Stimulated activated CD8-positive, alpha-beta memory T cell treated with anti-CD3 and anti-CD28 coated beads, Interleukin-15, amount 100 ng/mL, for 48 hours (primary cell): Measurements from ENCODE around the gene DMXL2.
A peak's percentile ranks its signal among the peaks of the same experiment; 100 is the strongest.
"Not testable (repeated sequence)": the region's sequence is repeated elsewhere in the genome, so short reads cannot be mapped to it uniquely, and the experiment has no call there.

ENCODE experiments used
- DNase-seq, 2 donors: peaks; one replicate each; pipeline ENCODE4 v3.0.0-alpha.2; 2020; ENCODE audit warnings: low read depth in 2 of 2

DMXL2 gene

GRCh38 chr15:51621936-51622603 lies 501 bp downstream of the DMXL2 start:
- peak; percentile 12 to 28 for DNase-seq

- DNase-seq = no peak
Observed at GRCh38 chr15:51621155-51621765, 1.3 kb downstream of the DMXL2 start.

GRCh38 chr15:51620641-51621040 lies 1.9 kb downstream of the DMXL2 start:
- no peak for DNase-seq

- no peak for DNase-seq
Observed at GRCh38 chr15:51620122-51620521, 2.4 kb downstream of the DMXL2 start.

- DNase-seq = no peak
Observed at GRCh38 chr15:51619331-51620035, 3.1 kb downstream of the DMXL2 start.

- DNase-seq = no peak
Observed at GRCh38 chr15:51617886-51618285, 4.7 kb downstream of the DMXL2 start.

- no peak for DNase-seq
Observed at GRCh38 chr15:51613951-51614350, 8.6 kb downstream of the DMXL2 start.

- not testable (repeated sequence) for DNase-seq
Observed at GRCh38 chr15:51612669-51613068, 9.9 kb downstream of the DMXL2 start.

- not testable (repeated sequence) for DNase-seq
Observed at GRCh38 chr15:51603462-51603948, 19.1 kb downstream of the DMXL2 start.

GRCh38 chr15:51603002-51603401 lies 19.6 kb downstream of the DMXL2 start:
- no peak for DNase-seq

GRCh38 chr15:51602484-51602883 lies 20.1 kb downstream of the DMXL2 start:
- no peak for DNase-seq

- no peak for DNase-seq
Observed at GRCh38 chr15:51601801-51602200, 20.8 kb downstream of the DMXL2 start.

- DNase-seq = no peak
Observed at GRCh38 chr15:51600114-51600513, 22.5 kb downstream of the DMXL2 start.

GRCh38 chr15:51589881-51590568 lies 32.5 kb downstream of the DMXL2 start:
- no peak for DNase-seq

- no peak for DNase-seq
Observed at GRCh38 chr15:51588966-51589365, 33.6 kb downstream of the DMXL2 start.

GRCh38 chr15:51585986-51586385 lies 36.6 kb downstream of the DMXL2 start:
- DNase-seq = no peak

GRCh38 chr15:51580982-51581381 lies 41.6 kb downstream of the DMXL2 start:
- no peak for DNase-seq

- DNase-seq = no peak
Observed at GRCh38 chr15:51580385-51580784, 42.2 kb downstream of the DMXL2 start.

GRCh38 chr15:51579012-51579411 lies 43.6 kb downstream of the DMXL2 start:
- no peak for DNase-seq

GRCh38 chr15:51577636-51578304 lies 44.8 kb downstream of the DMXL2 start:
- DNase-seq = no peak

- no peak for DNase-seq
Observed at GRCh38 chr15:51576911-51577500, 45.6 kb downstream of the DMXL2 start.
